Duodenal mucosa (tissue), 2 donors: Measurements from ENCODE around the gene CCNC.

ENCODE experiments used
- H3K27ac ChIP-seq: one replicate; pipeline ENCODE4 v1.7.0; 2013; ENCODE audit warnings: low read depth, low read length
- H3K27me3 ChIP-seq, 2 donors: one replicate each; pipeline ENCODE4 v1.7.0; 2013; ENCODE audit warnings: low read length in 2 of 2, control low read depth in 1 of 2; ENCODE audit not compliant: insufficient read depth in 2 of 2, control insufficient read depth in 1 of 2
- H3K36me3 ChIP-seq, 2 donors: one replicate each; pipeline ENCODE4 v1.7.0; 2013; ENCODE audit warnings: low read length in 2 of 2, control low read depth in 1 of 2; ENCODE audit not compliant: insufficient read depth in 2 of 2, control insufficient read depth in 1 of 2
- H3K4me1 ChIP-seq, 2 donors: one replicate each; pipeline ENCODE4 v1.7.0; 2013; ENCODE audit warnings: low read length in 2 of 2, control low read depth in 1 of 2; ENCODE audit not compliant: insufficient read depth in 2 of 2, control insufficient read depth in 1 of 2
- H3K4me3 ChIP-seq, 2 donors: one replicate each; pipeline ENCODE4 v1.7.0; 2013; ENCODE audit warnings: low read length in 2 of 2, low read depth in 1 of 2
- H3K9ac ChIP-seq, 2 donors: one replicate each; pipeline ENCODE4 v1.7.0; 2013; ENCODE audit warnings: low read length in 2 of 2, low read depth in 1 of 2
- H3K9me3 ChIP-seq, 2 donors: one replicate each; pipeline ENCODE4 v1.7.0; 2013; ENCODE audit warnings: low read length in 2 of 2, control low read depth in 1 of 2; ENCODE audit not compliant: control insufficient read depth in 1 of 2

CCNC gene, protein sequence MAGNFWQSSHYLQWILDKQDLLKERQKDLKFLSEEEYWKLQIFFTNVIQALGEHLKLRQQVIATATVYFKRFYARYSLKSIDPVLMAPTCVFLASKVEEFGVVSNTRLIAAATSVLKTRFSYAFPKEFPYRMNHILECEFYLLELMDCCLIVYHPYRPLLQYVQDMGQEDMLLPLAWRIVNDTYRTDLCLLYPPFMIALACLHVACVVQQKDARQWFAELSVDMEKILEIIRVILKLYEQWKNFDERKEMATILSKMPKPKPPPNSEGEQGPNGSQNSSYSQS

DNA sequence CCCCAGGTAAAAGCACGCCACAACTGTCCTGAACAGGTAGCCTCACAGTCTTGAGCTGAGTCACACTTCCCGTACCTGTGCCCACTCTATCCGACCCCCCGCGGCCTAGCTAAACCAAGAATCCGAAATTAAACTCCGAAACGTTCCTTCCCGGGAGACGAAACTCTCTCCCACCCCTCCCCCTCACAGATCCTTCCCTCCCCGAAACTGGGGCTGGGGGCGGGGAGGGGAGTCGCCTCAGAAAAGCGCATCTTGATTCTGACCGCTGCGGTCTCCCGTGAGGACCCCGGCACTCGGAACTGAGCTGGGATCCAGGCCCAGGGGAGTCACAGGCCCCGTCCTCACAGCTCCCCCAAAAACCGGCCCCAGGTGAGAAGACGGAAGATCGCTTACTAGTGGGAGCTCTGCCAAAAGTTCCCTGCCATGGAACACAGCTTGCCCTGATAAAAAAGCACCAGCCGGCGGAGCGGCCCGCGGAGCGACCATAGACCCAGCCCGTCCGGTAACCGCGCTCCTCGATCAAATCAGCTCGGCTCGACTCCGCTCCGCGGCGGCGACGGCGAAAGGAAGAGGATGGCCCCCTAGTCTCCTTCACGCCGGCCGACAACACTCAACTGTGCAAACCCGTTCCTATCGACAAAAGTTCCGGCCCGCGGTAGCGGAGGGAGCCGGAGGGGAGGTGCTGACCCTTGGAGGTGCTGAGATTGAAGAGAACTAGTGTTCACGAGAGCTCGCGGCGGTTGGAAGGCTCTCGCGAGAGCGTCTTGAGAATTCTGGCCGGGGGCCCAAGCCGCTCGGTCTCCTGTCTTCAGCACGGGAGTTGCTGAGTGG is at the start of gene CCNC:
Gene CCNC (minus strand): TSS at position 558 of the 831 bp plus-strand sequence. CDS start 133 bp downstream, at position 425.
- Histone ChIP-seq H3K27me3 (no peaks in the 10 kb centered on the region), H3K36me3 (no peaks in the 10 kb centered on the region), H3K9ac (peak within 1 kb of the TSS; percentile 85 to 95), H3K4me3 (peak within 1 kb of the TSS; percentile 84 to 97), H3K4me1 (peaks cover 14 to 17% of the 10 kb centered on the region in 2 donors), H3K9me3 (no peaks in the 10 kb centered on the region), H3K27ac (peak within 1 kb of the TSS; percentile 66)

DNA sequence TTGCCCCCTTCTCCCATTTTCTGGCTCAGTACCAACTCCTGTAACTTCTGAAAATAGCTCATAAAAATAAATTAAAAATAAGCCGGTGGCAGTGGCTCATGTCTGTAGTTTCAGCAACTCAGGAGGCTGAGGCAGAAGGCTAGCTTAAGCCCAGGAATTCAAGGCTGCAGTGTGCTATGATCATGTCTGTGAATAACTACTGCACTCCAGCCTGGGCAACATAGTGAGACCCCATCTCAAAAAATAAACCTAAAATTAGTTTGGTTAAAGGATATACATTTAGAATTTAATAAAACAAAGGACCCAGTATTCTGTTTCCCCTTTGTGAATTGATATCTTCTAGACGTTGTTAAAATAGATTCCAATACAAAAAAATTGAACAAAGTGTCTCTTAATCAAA is 48.7 kb upstream of the CCNC start:
- Histone ChIP-seq H3K4me3 (no peak overlapping the region), H3K27ac (no peak overlapping the region), H3K4me1 (peaks cover 11 to 22% of the 10 kb centered on the region in 2 donors), H3K9me3 (no peaks in the 10 kb centered on the region), H3K36me3 (no peaks in the 10 kb centered on the region), H3K27me3 (peaks cover 84 to 85% of the 10 kb centered on the region in 2 donors), H3K9ac (no peak overlapping the region)

- H3K9me3 ChIP-seq, result no peaks in the 10 kb centered on the region
- H3K4me1 ChIP-seq, result peaks cover 11 to 22% of the 10 kb centered on the region in 2 donors
- no peak overlapping the region for H3K27ac ChIP-seq
- peak overlapping the region; percentile 65 to 68 for H3K4me3 ChIP-seq
- H3K36me3 ChIP-seq, result no peaks in the 10 kb centered on the region
- peaks cover 91 to 92% of the 10 kb centered on the region in 2 donors for H3K27me3 ChIP-seq
- H3K9ac ChIP-seq, result no peak overlapping the region
Measured at GRCh38 chr6:99614430-99615186, 46.1 kb upstream of the CCNC start.

DNA sequence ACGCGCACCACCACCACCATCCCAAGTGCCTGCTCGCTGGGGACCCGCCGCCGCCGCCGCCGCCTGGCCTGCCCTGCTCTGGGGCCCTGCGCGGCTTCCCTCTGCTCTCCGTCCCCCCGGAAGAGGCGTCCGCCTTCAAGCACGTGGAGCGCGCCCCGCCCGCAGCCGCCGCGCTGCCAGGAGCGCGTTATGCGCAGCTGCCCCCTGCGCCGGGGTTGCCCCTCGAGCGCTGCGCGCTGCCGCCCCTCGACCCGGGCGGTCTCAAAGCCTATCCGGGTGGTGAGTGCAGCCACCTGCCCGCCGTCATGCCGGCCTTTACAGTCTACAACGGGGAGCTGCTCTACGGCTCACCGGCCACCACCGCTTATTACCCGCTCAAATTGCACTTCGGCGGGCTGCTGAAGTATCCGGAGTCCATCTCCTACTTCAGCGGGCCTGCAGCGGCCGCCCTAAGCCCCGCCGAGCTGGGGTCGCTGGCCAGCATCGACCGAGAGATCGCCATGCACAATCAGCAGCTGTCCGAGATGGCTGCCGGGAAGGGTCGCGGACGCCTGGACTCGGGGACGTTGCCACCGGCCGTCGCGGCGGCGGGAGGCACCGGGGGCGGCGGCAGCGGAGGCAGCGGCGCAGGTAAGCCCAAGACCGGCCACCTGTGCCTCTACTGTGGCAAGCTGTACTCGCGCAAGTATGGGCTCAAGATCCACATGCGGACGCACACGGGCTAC is 45.4 kb upstream of the CCNC start:
- H3K27me3 ChIP-seq, result peaks cover 89 to 92% of the 10 kb centered on the region in 2 donors

GRCh38 chr6:99613409-99613704 is 44.9 kb upstream of the CCNC start:
- no peaks in the 10 kb centered on the region for H3K36me3 ChIP-seq
- peaks cover 11 to 22% of the 10 kb centered on the region in 2 donors for H3K4me1 ChIP-seq
- H3K27ac ChIP-seq, result no peak overlapping the region
- peaks cover 89 to 92% of the 10 kb centered on the region in 2 donors for H3K27me3 ChIP-seq
- peak overlapping the region; percentile 65 to 68 for H3K4me3 ChIP-seq
- H3K9me3 ChIP-seq, result no peaks in the 10 kb centered on the region
- no peak overlapping the region for H3K9ac ChIP-seq

More for the DNA sequence above, 45.4 kb upstream of the CCNC start:
- no peak overlapping the region for H3K9ac ChIP-seq
- H3K9me3 ChIP-seq, result no peaks in the 10 kb centered on the region
- peaks cover 11 to 22% of the 10 kb centered on the region in 2 donors for H3K4me1 ChIP-seq
- H3K27ac ChIP-seq, result no peak overlapping the region
- peak overlapping the region; percentile 65 to 68 for H3K4me3 ChIP-seq
- no peaks in the 10 kb centered on the region for H3K36me3 ChIP-seq

GRCh38 chr6:99612551-99613408 is 44.3 kb upstream of the CCNC start:
- H3K9me3 ChIP-seq, result no peaks in the 10 kb centered on the region
- no peaks in the 10 kb centered on the region for H3K36me3 ChIP-seq
- peaks cover 11 to 22% of the 10 kb centered on the region in 2 donors for H3K4me1 ChIP-seq
- no peak overlapping the region for H3K27ac ChIP-seq
- peaks cover 89 to 92% of the 10 kb centered on the region in 2 donors for H3K27me3 ChIP-seq
- H3K4me3 ChIP-seq, result peak overlapping the region; percentile 38 to 68
- no peak overlapping the region for H3K9ac ChIP-seq

- no peak overlapping the region for H3K27ac ChIP-seq
- H3K36me3 ChIP-seq, result no peaks in the 10 kb centered on the region
- H3K27me3 ChIP-seq, result peaks cover 90 to 92% of the 10 kb centered on the region in 2 donors
- H3K9me3 ChIP-seq, result no peaks in the 10 kb centered on the region
- no peak overlapping the region for H3K4me3 ChIP-seq
- H3K9ac ChIP-seq, result no peak overlapping the region
- peaks cover 11 to 22% of the 10 kb centered on the region in 2 donors for H3K4me1 ChIP-seq
Measured at GRCh38 chr6:99611148-99611547, 42.7 kb upstream of the CCNC start.

- H3K27me3 ChIP-seq, result peaks cover 90 to 92% of the 10 kb centered on the region in 2 donors
- no peak overlapping the region for H3K9ac ChIP-seq
- H3K4me1 ChIP-seq, result peaks cover 16 to 26% of the 10 kb centered on the region in 2 donors
- no peak overlapping the region for H3K27ac ChIP-seq
- H3K9me3 ChIP-seq, result no peaks in the 10 kb centered on the region
- no peak overlapping the region for H3K4me3 ChIP-seq
- no peaks in the 10 kb centered on the region for H3K36me3 ChIP-seq
Measured at GRCh38 chr6:99609905-99610489, 41.5 kb upstream of the CCNC start.
